ENCODE results near the gene TMEM201. TPM values are rescaled to one million over a fixed set of nuclear protein-coding genes. Genes with fewer than 3 reads are reported as not detected.
A peak's percentile ranks its signal among the peaks of the same experiment; 100 is the strongest.

TMEM201 gene
- total RNA-seq = 10 to 100 TPM in 1 of 4 donors, 1 to 10 TPM in 3; 7.0 to 12.4 (median 9.7) TPM

- peak within 1 kb of the TSS; percentile 51 for H3K4me3 ChIP-seq (ENCODE audit: low read depth, poor library complexity, severe bottlenecking)
- intact Hi-C loops (cut with DNase I; ENCODE audit: low total_unique reads) = loop anchor here (10.0 kb wide), 1 partner anchor 304 kb away; no protein-coding TSS in a partner anchor
- TF ChIP-seq POLR2A (IDR thresholded peaks at IDR 0.05) = no peak
- no peak for TF ChIP-seq CTCF (IDR thresholded peaks at IDR 0.05)
- DNase-seq (ENCODE audit: low spot score in 2 of 2) = peak; percentile 90 to 98
- 0 to 1% methylated on average over 2 to 33 of the region's 94 CpGs for WGBS, 2 donors
Measured at GRCh38 chr1:9588551-9589143, at the start of gene TMEM201. TSS of gene TMEM201 (plus strand) at chr1:9588911. CDS start at chr1:9588931, 20 bp downstream.

- 2 to 10% methylated on average over 15 to 40 of the region's 92 CpGs for WGBS, 2 donors
- peak; percentile 94 to 99 for DNase-seq (ENCODE audit: low spot score in 2 of 2)
- TF ChIP-seq POLR2A (IDR thresholded peaks at IDR 0.05) (peak in 1 of 2 donors; percentile 62), CTCF (IDR thresholded peaks at IDR 0.05) (no peak)
- intact Hi-C loops (cut with DNase I; ENCODE audit: low total_unique reads) = no loop called here
- peak within 1 kb of the TSS; percentile 42 for H3K4me3 ChIP-seq (ENCODE audit: low read depth, poor library complexity, severe bottlenecking)
Measured at GRCh38 chr1:9539165-9539828, 49.4 kb upstream of the TMEM201 start, which contains the start of gene SLC25A33. TSS of gene SLC25A33 (plus strand) at chr1:9539465. CDS start at chr1:9539692, 227 bp downstream.

- 11 to 36% methylated on average over 18 to 54 of the region's 61 CpGs for WGBS, 2 donors
- DNase-seq (ENCODE audit: low spot score in 2 of 2) = peak in 1 of 2 donors; percentile 88
- intact Hi-C loops (cut with DNase I; ENCODE audit: low total_unique reads) = no loop called here
- TF ChIP-seq CTCF (IDR thresholded peaks at IDR 0.05) = no peak
- TF ChIP-seq POLR2A (IDR thresholded peaks at IDR 0.05) = no peak
- H3K4me3 ChIP-seq (ENCODE audit: low read depth, poor library complexity, severe bottlenecking) = peak overlapping the region; percentile 42
Measured at GRCh38 chr1:9539829-9540550, 48.7 kb upstream of the TMEM201 start.

- WGBS, 2 donors = 12 to 13% methylated on average over 3 of the region's 3 CpGs
- intact Hi-C loops (cut with DNase I; ENCODE audit: low total_unique reads) = no loop called here
Measured at GRCh38 chr1:9542430-9542829, 46.3 kb upstream of the TMEM201 start.

GRCh38 chr1:9544926-9545325, 43.8 kb upstream of the TMEM201 start:
- TF ChIP-seq CTCF (IDR thresholded peaks at IDR 0.05) (no peak), POLR2A (IDR thresholded peaks at IDR 0.05) (no peak)
- WGBS, 2 donors = 88 to 89% methylated on average over 3 of the region's 3 CpGs
- intact Hi-C loops (cut with DNase I; ENCODE audit: low total_unique reads) = no loop called here
- DNase-seq (ENCODE audit: low spot score in 2 of 2) = no peak
- H3K4me3 ChIP-seq (ENCODE audit: low read depth, poor library complexity, severe bottlenecking) = no peak overlapping the region

More at GRCh38 chr1:9542430-9542829, 46.3 kb upstream of the TMEM201 start:
- H3K4me3 ChIP-seq (ENCODE audit: low read depth, poor library complexity, severe bottlenecking) = no peak overlapping the region
- DNase-seq (ENCODE audit: low spot score in 2 of 2) = no peak
- TF ChIP-seq POLR2A (IDR thresholded peaks at IDR 0.05) (no peak), CTCF (IDR thresholded peaks at IDR 0.05) (no peak)
